H9 (cell line): ENCODE results near the gene LAMTOR5. TPM values are rescaled to one million over a fixed set of nuclear protein-coding genes. Genes with fewer than 3 reads are reported as not detected.

Experiments
- DNase-seq: peaks from one replicate; pipeline ENCODE4 v3.0.0-alpha.2; 2017
- H2AFZ ChIP-seq: one replicate; pipeline ENCODE4 v1.6.1; 2013; ENCODE audit warnings: mild to moderate bottlenecking, low read length, control low read depth, moderate library complexity
- H2AK5ac ChIP-seq: 2 replicates; pipeline ENCODE4 v1.6.1; 2013; ENCODE audit warnings: low read length, control low read depth, mixed read lengths; ENCODE audit not compliant: insufficient read length
- H2BK120ac ChIP-seq: one replicate; pipeline ENCODE4 v1.6.1; 2013; ENCODE audit warnings: low read depth, mild to moderate bottlenecking, low read length, control low read depth, inconsistent platforms; ENCODE audit not compliant: poor library complexity, severe bottlenecking
- H2BK12ac ChIP-seq: 2 replicates; pipeline ENCODE4 v1.6.1; 2013; ENCODE audit warnings: low read length, control low read depth, mixed read lengths, low read depth; ENCODE audit not compliant: insufficient read length
- H2BK15ac ChIP-seq: 2 replicates; pipeline ENCODE4 v1.6.1; 2013; ENCODE audit warnings: low read depth, low read length, control low read depth
- H2BK20ac ChIP-seq: one replicate; pipeline ENCODE4 v1.6.1; 2013; ENCODE audit warnings: low read depth, mild to moderate bottlenecking, low read length, control low read depth, inconsistent platforms; ENCODE audit not compliant: poor library complexity, severe bottlenecking
- H2BK5ac ChIP-seq: 2 replicates; pipeline ENCODE4 v1.6.1; 2013; ENCODE audit warnings: low read length, control low read depth, mixed read lengths; ENCODE audit not compliant: insufficient read length
- H3K14ac ChIP-seq: 2 replicates; pipeline ENCODE4 v1.6.1; 2013; ENCODE audit warnings: low read length, control low read depth; ENCODE audit not compliant: insufficient read depth
- H3K18ac ChIP-seq: 2 replicates; pipeline ENCODE4 v1.6.1; 2013; ENCODE audit warnings: low read depth, mild to moderate bottlenecking, mixed read lengths, low read length, control low read depth; ENCODE audit not compliant: insufficient read length
- H3K23ac ChIP-seq: 2 replicates; pipeline ENCODE4 v1.6.1; 2013; ENCODE audit warnings: low read length, control low read depth, mixed read lengths, low read depth; ENCODE audit not compliant: insufficient read length
- H3K23me2 ChIP-seq: 2 replicates; pipeline ENCODE4 v1.6.1; 2013; ENCODE audit warnings: low read depth, mild to moderate bottlenecking, mixed read lengths, low read length, control low read depth; ENCODE audit not compliant: insufficient read length, poor library complexity, severe bottlenecking
- H3K27ac ChIP-seq: 2 replicates; pipeline ENCODE4 v1.5.1; 2013; ENCODE audit warnings: low read length, control low read depth, mixed read lengths, low read depth; ENCODE audit not compliant: insufficient read length
- H3K27me3 ChIP-seq: 2 replicates; pipeline ENCODE4 v1.6.1; 2013; ENCODE audit warnings: low read length, control low read depth, inconsistent platforms; ENCODE audit not compliant: insufficient read depth
- H3K4ac ChIP-seq: 2 replicates; pipeline ENCODE4 v1.6.1; 2013; ENCODE audit warnings: low read depth, mild to moderate bottlenecking, control low read depth, inconsistent platforms, low read length, moderate library complexity
- H3K4me1 ChIP-seq: 2 replicates; pipeline ENCODE4 v1.6.1; 2013; ENCODE audit warnings: low read length, control low read depth, inconsistent platforms; ENCODE audit not compliant: insufficient read depth
- H3K4me2 ChIP-seq: 2 replicates; pipeline ENCODE4 v1.6.1; 2013; ENCODE audit warnings: low read length, control low read depth, mixed read lengths; ENCODE audit not compliant: insufficient read length, insufficient read depth
- H3K56ac ChIP-seq: 2 replicates; pipeline ENCODE4 v1.6.1; 2013; ENCODE audit warnings: low read depth, mild to moderate bottlenecking, mixed read lengths, low read length, control low read depth; ENCODE audit not compliant: insufficient read length
- H3K79me1 ChIP-seq: 2 replicates; pipeline ENCODE4 v1.6.1; 2013; ENCODE audit warnings: low read depth, mild to moderate bottlenecking, moderate library complexity, low read length, control low read depth, inconsistent platforms; ENCODE audit not compliant: insufficient read depth, poor library complexity, severe bottlenecking
- H3K79me2 ChIP-seq: 2 replicates; pipeline ENCODE4 v1.6.1; 2013; ENCODE audit warnings: low read length, control low read depth, inconsistent platforms; ENCODE audit not compliant: insufficient read depth
- H3K9ac ChIP-seq: 2 replicates; pipeline ENCODE4 v1.6.1; 2013; ENCODE audit warnings: low read length, control low read depth, mixed read lengths; ENCODE audit not compliant: insufficient read length; ENCODE audit errors: extremely low read depth
- H3K9me3 ChIP-seq: one replicate; pipeline ENCODE4 v1.6.1; 2013; ENCODE audit warnings: low read depth, low read length, inconsistent platforms; ENCODE audit not compliant: control insufficient read depth
- H3T11ph ChIP-seq: one replicate; pipeline ENCODE4 v1.6.1; 2013; ENCODE audit warnings: mild to moderate bottlenecking, low read length, control low read depth, inconsistent platforms
- H4K20me1 ChIP-seq: one replicate; pipeline ENCODE4 v1.6.1; 2013; ENCODE audit not compliant: control insufficient read depth, insufficient read length, insufficient read depth
- H4K5ac ChIP-seq: 2 replicates; pipeline ENCODE4 v1.6.1; 2013; ENCODE audit warnings: low read depth, mild to moderate bottlenecking, mixed read lengths, low read length, control low read depth; ENCODE audit not compliant: insufficient read length
- H4K8ac ChIP-seq: replicated peaks from 2 replicates; pipeline ENCODE4 v1.6.1; 2013; ENCODE audit warnings: low read length, control low read depth, mixed read lengths, low read depth; ENCODE audit not compliant: insufficient read length
- H4K91ac ChIP-seq: 2 replicates; pipeline ENCODE4 v1.6.1; 2013; ENCODE audit warnings: low read depth, mild to moderate bottlenecking, moderate library complexity, mixed read lengths, low read length, control low read depth; ENCODE audit not compliant: insufficient read length
- H3K27ac Mint-ChIP-seq, 3 experiments: 2 replicates in 2 of 3; 3 replicates in 1 of 3; pipeline ENCODE4 v1.8.0; 2020 to 2021; ENCODE audit warnings: mixed read lengths in 3 of 3, mild to moderate bottlenecking in 1 of 3, moderate library complexity in 1 of 3
- H3K27me3 Mint-ChIP-seq: 2 replicates; pipeline ENCODE4 v1.8.0; 2021; ENCODE audit warnings: low read depth, mild to moderate bottlenecking, moderate library complexity, mixed read lengths
- H3K36me3 Mint-ChIP-seq, 3 experiments: 2 replicates in 2 of 3; 3 replicates in 1 of 3; pipeline ENCODE4 v1.8.0; 2020 to 2021; ENCODE audit warnings: low read depth in 3 of 3, mixed read lengths in 3 of 3; ENCODE audit not compliant: insufficient read depth in 1 of 3
- H3K4me1 Mint-ChIP-seq, 2 experiments: 2 replicates each; pipeline ENCODE4 v1.8.0; 2020; ENCODE audit warnings: mixed read lengths in 2 of 2
- H3K4me3 Mint-ChIP-seq, 2 experiments: 2 replicates in 1 of 2; 3 replicates in 1 of 2; pipeline ENCODE4 v1.8.0; 2020 to 2021; ENCODE audit warnings: mild to moderate bottlenecking in 2 of 2, mixed read lengths in 2 of 2, moderate library complexity in 1 of 2
- H3K9me3 Mint-ChIP-seq, 2 experiments: 2 replicates in 1 of 2; 3 replicates in 1 of 2; pipeline ENCODE4 v1.8.0; 2020; ENCODE audit warnings: mild to moderate bottlenecking in 2 of 2, mixed read lengths in 2 of 2, moderate library complexity in 1 of 2
- WGBS: extraction: QIAGEN DNeasy Blood & Tissue Kit; methylation state at CpG from one replicate; pipeline ENCODE4 v1.1.7; 2013; ENCODE audit warnings: missing lambda C conversion rate, low lambda C conversion rate, mixed read lengths; ENCODE audit not compliant: insufficient read length; ENCODE audit errors: extremely low coverage; 5-methylcytosine and 5-hydroxymethylcytosine counted together
- total RNA-seq: library from RNA; stranded (reverse); gene quantifications from 2 replicates; pipeline ENCODE4 v1.2.1, GENCODE V29; 2021
- TF ChIP-seq, protein P1 (sequence below): fragments of 200-600 bp; sonication (generic); conservative IDR thresholded peaks from 3 replicates; pipeline ENCODE4 v1.8.0; 2021; ENCODE audit warnings: antibody characterized with exemption, mild to moderate bottlenecking

LAMTOR5 gene
- total RNA-seq, 1 experiment from 2014 or later, result 108 TPM

DNA sequence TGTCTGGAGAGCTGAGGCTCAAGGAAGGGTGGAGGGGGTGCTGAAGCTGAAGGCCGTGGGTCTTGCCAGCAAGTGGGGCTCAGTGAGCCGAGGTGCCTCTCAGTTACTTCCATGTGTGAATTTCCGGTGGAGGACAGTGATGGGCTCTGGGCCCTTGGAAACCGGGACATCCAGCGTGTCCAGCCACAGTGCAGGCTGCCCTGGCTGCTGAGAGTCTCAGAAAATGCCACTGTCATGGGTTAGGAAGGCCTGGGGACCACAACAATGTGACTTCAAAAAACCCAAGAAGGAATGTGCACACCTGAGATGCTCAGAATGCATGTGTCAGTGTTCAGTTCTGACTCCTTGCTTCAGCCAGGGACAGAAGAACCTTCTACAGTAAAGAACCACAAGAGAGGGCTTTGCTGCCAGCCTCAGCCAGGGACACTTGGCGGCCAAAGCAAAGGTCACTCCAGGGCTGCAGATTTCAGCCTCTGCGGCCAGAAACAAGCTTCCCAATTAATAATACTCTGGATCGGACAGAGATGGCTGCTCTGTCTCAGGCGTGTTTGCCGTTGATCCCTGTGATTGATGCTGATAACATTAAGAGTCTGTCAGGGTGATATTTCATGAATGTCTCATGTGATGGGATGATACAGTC is 12.6 kb upstream of the LAMTOR5 start:
- Histone ChIP-seq H3K27ac (no peak overlapping the region), H3K9me3 (peaks cover 5% of the 10 kb centered on the region)

More for the DNA sequence above, 12.6 kb upstream of the LAMTOR5 start:
- H4K8ac ChIP-seq, result no peak overlapping the region
- no peak overlapping the region for H2BK5ac ChIP-seq
- H4K91ac ChIP-seq, result no peak overlapping the region
- Mint-ChIP-seq H3K9me3 (peaks cover 4 to 9% of the 10 kb centered on the region in 2 experiments; a peak in 3 of 5 replicates), H3K36me3 (peaks cover 3 to 5% (median 4%) of the 10 kb centered on the region in 3 experiments; a peak in 5 of 7 replicates), H3K4me1 (peaks cover 10 to 18% of the 10 kb centered on the region in 2 experiments), H3K27ac (no peak overlapping the region; a peak in 1 of 7 replicates), H3K27me3 (peaks cover 2% of the 10 kb centered on the region; the same call in 1 of the 2 replicates), H3K4me3 (no peak overlapping the region)
- no peaks in the 10 kb centered on the region for H3K23me2 ChIP-seq
- H2AFZ ChIP-seq, result no peak overlapping the region
- no peak overlapping the region for H3K4me2 ChIP-seq
- TF ChIP-seq, protein P1, sequence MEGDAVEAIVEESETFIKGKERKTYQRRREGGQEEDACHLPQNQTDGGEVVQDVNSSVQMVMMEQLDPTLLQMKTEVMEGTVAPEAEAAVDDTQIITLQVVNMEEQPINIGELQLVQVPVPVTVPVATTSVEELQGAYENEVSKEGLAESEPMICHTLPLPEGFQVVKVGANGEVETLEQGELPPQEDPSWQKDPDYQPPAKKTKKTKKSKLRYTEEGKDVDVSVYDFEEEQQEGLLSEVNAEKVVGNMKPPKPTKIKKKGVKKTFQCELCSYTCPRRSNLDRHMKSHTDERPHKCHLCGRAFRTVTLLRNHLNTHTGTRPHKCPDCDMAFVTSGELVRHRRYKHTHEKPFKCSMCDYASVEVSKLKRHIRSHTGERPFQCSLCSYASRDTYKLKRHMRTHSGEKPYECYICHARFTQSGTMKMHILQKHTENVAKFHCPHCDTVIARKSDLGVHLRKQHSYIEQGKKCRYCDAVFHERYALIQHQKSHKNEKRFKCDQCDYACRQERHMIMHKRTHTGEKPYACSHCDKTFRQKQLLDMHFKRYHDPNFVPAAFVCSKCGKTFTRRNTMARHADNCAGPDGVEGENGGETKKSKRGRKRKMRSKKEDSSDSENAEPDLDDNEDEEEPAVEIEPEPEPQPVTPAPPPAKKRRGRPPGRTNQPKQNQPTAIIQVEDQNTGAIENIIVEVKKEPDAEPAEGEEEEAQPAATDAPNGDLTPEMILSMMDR, result no peak
- no peak overlapping the region for H2BK15ac ChIP-seq
- whole genome bisulfite sequencing, result no CpG with 5 or more reads among the region's 10 CpGs
- no peak overlapping the region for H2BK120ac ChIP-seq
- DNase-seq, result no peak
- no peak overlapping the region for H3K9ac ChIP-seq
- H2BK20ac ChIP-seq, result no peak overlapping the region
- H3K4me1 ChIP-seq, result 0 out of 2 replicates have a peak, but pooled peaks cover 4% of the 10 kb centered on the region
- H3K18ac ChIP-seq, result no peak overlapping the region
- H3K56ac ChIP-seq, result no peak overlapping the region
- H3K27me3 ChIP-seq, result no peaks in the 10 kb centered on the region
- no peak overlapping the region for H3K14ac ChIP-seq
- H3K79me1 ChIP-seq, result no peaks in the 10 kb centered on the region
- H3K23ac ChIP-seq, result no peak overlapping the region
- H2AK5ac ChIP-seq, result no peak overlapping the region
- H3T11ph ChIP-seq, result no peak overlapping the region
- no peak overlapping the region for H3K4ac ChIP-seq
- H2BK12ac ChIP-seq, result no peak overlapping the region
- no peaks in the 10 kb centered on the region for H3K79me2 ChIP-seq
- no peaks in the 10 kb centered on the region for H4K20me1 ChIP-seq
- H4K5ac ChIP-seq, result no peak overlapping the region
